ENCODE measurements around the gene C1QTNF6.

Gene C1QTNF6

GRCh38 chr22:37193629-37194191 is 5.7 kb upstream of the C1QTNF6 start:
- FAIRE-seq (no peak), DNase-seq (ENCODE audit: insufficient read length, low spot score) (no peak)

- no peak for DNase-seq (ENCODE audit: insufficient read length, low spot score)
- FAIRE-seq: no peak
These were observed 4.7 kb upstream of the C1QTNF6 start for GRCh38 chr22:37192741-37193140.

- no peak for FAIRE-seq
These were observed 4.2 kb upstream of the C1QTNF6 start for GRCh38 chr22:37192204-37192603.

GRCh38 chr22:37190262-37190780 is 2.3 kb upstream of the C1QTNF6 start:
- no peak for DNase-seq (ENCODE audit: insufficient read length, low spot score)
- no peak for FAIRE-seq

More at GRCh38 chr22:37192204-37192603, 4.2 kb upstream of the C1QTNF6 start:
- DNase-seq (ENCODE audit: insufficient read length, low spot score): no peak

- DNase-seq (ENCODE audit: insufficient read length, low spot score) (no peak), FAIRE-seq (no peak)
These were observed 937 bp upstream of the C1QTNF6 start for GRCh38 chr22:37188901-37189466.

- DNase-seq (ENCODE audit: insufficient read length, low spot score) (no peak), FAIRE-seq (no peak)
These were observed 526 bp downstream of the C1QTNF6 start for GRCh38 chr22:37187552-37187890.

GRCh38 chr22:37186997-37187522 is 987 bp downstream of the C1QTNF6 start:
- no peak for DNase-seq (ENCODE audit: insufficient read length, low spot score)
- no peak for FAIRE-seq

- FAIRE-seq (no peak), DNase-seq (ENCODE audit: insufficient read length, low spot score) (no peak)
These were observed 1.6 kb downstream of the C1QTNF6 start for GRCh38 chr22:37186228-37186996.

GRCh38 chr22:37185646-37186227 is 2.3 kb downstream of the C1QTNF6 start:
- FAIRE-seq: no peak
- DNase-seq (ENCODE audit: insufficient read length, low spot score): no peak

- no peak for FAIRE-seq
- DNase-seq (ENCODE audit: insufficient read length, low spot score): no peak
These were observed 3.1 kb downstream of the C1QTNF6 start for GRCh38 chr22:37184816-37185541.

GRCh38 chr22:37184380-37184755 is 3.7 kb downstream of the C1QTNF6 start:
- FAIRE-seq (no peak), DNase-seq (ENCODE audit: insufficient read length, low spot score) (no peak)

GRCh38 chr22:37183432-37184379 is 4.3 kb downstream of the C1QTNF6 start:
- FAIRE-seq (no peak), DNase-seq (ENCODE audit: insufficient read length, low spot score) (no peak)

GRCh38 chr22:37182949-37183245 is 5.2 kb downstream of the C1QTNF6 start:
- FAIRE-seq (no peak), DNase-seq (ENCODE audit: insufficient read length, low spot score) (no peak)

- FAIRE-seq: no peak
These were observed 5.7 kb downstream of the C1QTNF6 start for GRCh38 chr22:37182101-37182948.

GRCh38 chr22:37181681-37182080 is 6.4 kb downstream of the C1QTNF6 start:
- FAIRE-seq: no peak

More at GRCh38 chr22:37182101-37182948, 5.7 kb downstream of the C1QTNF6 start:
- DNase-seq (ENCODE audit: insufficient read length, low spot score): no peak

GRCh38 chr22:37180531-37181231 is 7.4 kb downstream of the C1QTNF6 start:
- FAIRE-seq (no peak), DNase-seq (ENCODE audit: insufficient read length, low spot score) (no peak)

More at GRCh38 chr22:37181681-37182080, 6.4 kb downstream of the C1QTNF6 start:
- no peak for DNase-seq (ENCODE audit: insufficient read length, low spot score)

GRCh38 chr22:37179622-37180420 is 8.2 kb downstream of the C1QTNF6 start:
- no peak for DNase-seq (ENCODE audit: insufficient read length, low spot score)
- no peak for FAIRE-seq

- DNase-seq (ENCODE audit: insufficient read length, low spot score) (no peak), FAIRE-seq (no peak)
These were observed 8.9 kb downstream of the C1QTNF6 start for GRCh38 chr22:37179126-37179470.
